Measurements from ENCODE around the gene KIAA1755.

KIAA1755 gene

DNA sequence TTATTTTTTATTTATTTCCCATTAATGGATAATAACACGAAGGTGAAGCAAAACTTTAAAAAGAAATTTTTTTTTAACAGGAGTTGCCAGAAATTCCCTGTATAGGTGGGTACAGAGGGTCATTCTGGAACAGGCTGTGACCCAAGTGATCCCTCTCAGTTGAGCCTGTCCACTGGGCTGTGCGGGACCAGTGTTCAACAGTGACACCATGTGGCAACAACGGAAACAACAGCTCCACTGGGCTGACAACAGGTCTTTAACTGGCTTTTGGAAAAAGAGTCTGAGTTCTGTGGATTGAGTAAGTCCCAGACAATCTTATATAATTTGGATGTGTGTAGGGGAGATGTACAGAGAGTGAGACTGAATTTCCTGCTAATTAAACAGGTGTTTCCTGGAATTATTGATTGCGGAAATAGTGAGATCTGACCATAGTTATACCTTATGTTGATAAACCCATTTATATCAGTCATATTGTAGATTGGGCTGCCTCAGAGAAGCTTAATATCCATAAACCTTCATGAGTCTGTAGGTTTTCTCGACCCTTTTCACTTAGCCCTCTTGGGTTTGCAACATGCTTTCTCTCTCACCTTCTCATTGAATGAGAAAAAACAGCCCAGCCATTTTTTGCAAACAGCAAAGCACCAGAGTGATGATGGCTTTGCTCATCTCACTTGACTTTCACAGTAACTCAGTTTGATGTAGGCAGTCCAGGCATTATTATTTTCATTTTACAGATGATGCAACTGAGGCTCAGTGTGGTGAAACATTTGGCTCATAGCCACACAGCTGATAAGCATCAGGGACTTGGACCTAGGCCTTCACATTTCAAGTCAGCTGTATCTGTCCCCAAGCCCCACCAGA is 17.5 kb downstream of the KIAA1755 start:
- no peaks in the 10 kb centered on the region for H3K4me1 Mint-ChIP-seq
- peaks cover 26 to 51% of the 10 kb centered on the region in 2 donors for H3K9me3 Mint-ChIP-seq
- DNase-seq, result peak in 1 of 2 donors; percentile 26

DNA sequence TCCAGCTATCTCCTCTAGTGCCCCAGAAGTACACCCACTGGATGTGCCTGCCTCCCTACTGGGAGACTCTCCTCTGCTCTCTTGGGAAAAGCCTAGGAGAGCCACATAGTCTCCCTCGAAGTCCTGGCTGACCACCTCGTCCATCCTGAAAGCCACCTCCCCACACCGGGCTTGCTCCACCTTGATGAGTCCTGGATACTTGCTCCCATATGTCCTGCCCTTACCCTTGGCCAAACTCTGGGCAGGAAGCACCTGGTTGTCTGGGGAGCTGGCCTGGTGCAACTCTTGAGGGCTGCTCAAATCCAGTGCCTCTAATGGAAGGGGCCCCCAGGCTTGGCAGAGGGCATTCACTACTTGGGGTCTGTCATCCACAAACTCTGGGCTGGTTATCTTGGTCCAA is 19.3 kb downstream of the KIAA1755 start:
- peaks cover 26 to 43% of the 10 kb centered on the region in 2 donors for H3K9me3 Mint-ChIP-seq
- peaks cover 19% of the 10 kb centered on the region for H3K27me3 Mint-ChIP-seq
- no peak overlapping the region for H3K4me3 Mint-ChIP-seq
- DNase-seq (no peak), ATAC-seq (no peak)
- no peaks in the 10 kb centered on the region for H3K4me1 Mint-ChIP-seq
- H3K27ac Mint-ChIP-seq, result no peak overlapping the region

More for the DNA sequence above, 17.5 kb downstream of the KIAA1755 start:
- ATAC-seq, result no peak
- Mint-ChIP-seq H3K4me3 (no peak overlapping the region), H3K27me3 (peaks cover 30% of the 10 kb centered on the region), H3K27ac (no peak overlapping the region)

GRCh38 chr20:38239441-38239840 is 21.1 kb downstream of the KIAA1755 start:
- peaks cover 26 to 34% of the 10 kb centered on the region in 2 donors for H3K9me3 Mint-ChIP-seq
- peaks cover 2% of the 10 kb centered on the region for H3K27me3 Mint-ChIP-seq
- H3K4me3 Mint-ChIP-seq, result no peak overlapping the region
- DNase-seq (no peak), ATAC-seq (no peak)
- H3K27ac Mint-ChIP-seq, result no peak overlapping the region
- H3K4me1 Mint-ChIP-seq, result no peaks in the 10 kb centered on the region

DNA sequence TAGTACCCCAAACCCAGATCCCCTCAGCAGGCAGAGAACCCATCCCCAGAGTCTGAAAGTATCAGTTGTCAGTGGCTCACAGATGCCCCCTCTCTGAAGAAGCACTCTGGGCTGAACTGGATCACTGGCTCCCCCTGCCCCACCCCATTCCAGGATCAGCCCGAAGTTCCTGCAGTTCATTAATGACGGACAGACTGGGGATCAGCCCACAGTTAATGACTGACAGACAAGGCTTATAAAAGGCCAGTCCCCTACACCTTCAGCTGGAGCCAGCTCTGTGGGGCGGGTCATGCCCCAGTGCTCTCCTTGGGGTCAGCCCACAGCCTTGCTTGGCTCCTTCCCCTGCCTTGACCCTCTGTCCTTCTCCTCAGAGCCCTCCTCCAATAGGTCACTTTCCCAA is 21.7 kb downstream of the KIAA1755 start:
- no peak overlapping the region for H3K27ac Mint-ChIP-seq
- no peaks in the 10 kb centered on the region for H3K27me3 Mint-ChIP-seq
- no peak overlapping the region for H3K4me3 Mint-ChIP-seq
- ATAC-seq (no peak), DNase-seq (no peak)
- H3K4me1 Mint-ChIP-seq, result no peaks in the 10 kb centered on the region
- H3K9me3 Mint-ChIP-seq, result peaks cover 21 to 28% of the 10 kb centered on the region in 2 donors

DNA sequence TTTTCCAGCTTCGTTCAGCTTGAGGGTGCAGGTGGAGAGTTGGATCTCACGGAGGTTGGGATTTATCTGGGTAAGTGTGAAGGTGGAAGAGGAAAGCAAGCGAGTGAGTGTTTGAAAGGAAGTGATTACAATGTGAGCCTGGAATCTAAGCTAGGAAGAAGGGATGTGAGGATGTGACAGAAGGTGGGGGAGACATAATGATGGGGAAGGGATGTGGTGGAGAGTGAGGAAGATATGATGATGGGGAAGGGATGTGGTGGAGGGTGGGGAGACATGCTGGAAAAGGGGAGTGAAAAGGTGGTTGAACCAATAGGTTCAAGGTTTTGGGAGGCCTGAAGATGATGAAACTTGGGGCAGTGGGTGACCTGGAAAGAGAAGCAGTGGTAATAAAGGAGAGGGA is 23.2 kb downstream of the KIAA1755 start:
- H3K4me3 Mint-ChIP-seq, result no peak overlapping the region
- H3K27ac Mint-ChIP-seq, result no peak overlapping the region
- ATAC-seq, result no peak
- no peaks in the 10 kb centered on the region for H3K4me1 Mint-ChIP-seq
- no peak for DNase-seq
- H3K9me3 Mint-ChIP-seq, result peaks cover 11 to 16% of the 10 kb centered on the region in 2 donors
- H3K27me3 Mint-ChIP-seq, result no peaks in the 10 kb centered on the region

- peaks cover 25% of the 10 kb centered on the region for H3K27me3 Mint-ChIP-seq
- ATAC-seq (no peak), DNase-seq (no peak)
- H3K27ac Mint-ChIP-seq, result no peak overlapping the region
- no peaks in the 10 kb centered on the region for H3K9me3 Mint-ChIP-seq
- H3K4me3 Mint-ChIP-seq, result no peak overlapping the region
- H3K4me1 Mint-ChIP-seq, result no peaks in the 10 kb centered on the region
These were observed 28.9 kb downstream of the KIAA1755 start for GRCh38 chr20:38231531-38232121.

DNA sequence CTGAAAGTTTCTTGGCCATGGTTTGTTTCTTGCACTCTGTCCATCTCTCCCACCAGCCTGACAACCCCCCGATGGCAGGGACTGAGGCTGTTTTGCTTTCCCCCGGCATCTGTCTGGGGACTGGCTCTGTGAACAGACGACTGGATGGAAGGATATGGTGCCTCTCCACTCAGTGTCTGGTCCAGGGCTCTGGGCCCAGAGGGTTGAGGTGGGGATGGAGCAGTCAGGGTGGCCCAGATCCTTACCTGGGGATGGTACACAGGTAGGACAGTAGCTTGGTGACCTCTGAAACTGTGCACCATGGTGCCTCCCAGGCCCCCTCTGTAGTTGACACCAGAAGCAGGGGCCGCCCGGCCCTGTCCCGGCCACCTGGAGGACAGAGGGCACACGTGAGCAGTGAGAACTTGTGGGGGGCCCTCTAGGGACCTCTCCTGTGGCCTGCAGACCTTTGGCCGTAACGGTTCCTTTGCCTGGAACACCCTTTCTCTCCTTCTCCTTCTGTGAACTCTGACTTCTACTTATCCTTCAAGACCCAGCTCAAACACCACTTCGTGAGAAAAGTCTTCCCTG is 29.5 kb downstream of the KIAA1755 start:
- no peak for DNase-seq
- no peaks in the 10 kb centered on the region for H3K9me3 Mint-ChIP-seq
- no peak for ATAC-seq
- H3K27me3 Mint-ChIP-seq, result peaks cover 25% of the 10 kb centered on the region
- no peak overlapping the region for H3K27ac Mint-ChIP-seq
- no peaks in the 10 kb centered on the region for H3K4me1 Mint-ChIP-seq
- H3K4me3 Mint-ChIP-seq, result no peak overlapping the region

DNA sequence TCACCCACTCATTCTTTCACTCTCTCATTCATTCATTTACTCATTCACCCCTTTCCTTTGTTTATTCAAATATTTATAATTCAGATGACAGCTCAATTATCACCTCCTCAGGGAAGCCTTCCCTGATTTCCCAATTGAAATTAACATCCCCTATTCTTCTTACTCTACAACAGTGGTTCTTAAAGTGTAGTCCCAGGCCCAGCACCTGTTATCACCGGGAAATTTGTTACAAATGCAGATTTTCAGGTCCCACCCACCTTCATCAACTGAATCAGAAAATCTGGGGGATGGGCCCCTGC is 30.3 kb downstream of the KIAA1755 start:
- ATAC-seq (no peak), DNase-seq (no peak)
- H3K27ac Mint-ChIP-seq, result no peak overlapping the region
- no peaks in the 10 kb centered on the region for H3K4me1 Mint-ChIP-seq
- no peak overlapping the region for H3K4me3 Mint-ChIP-seq
- H3K27me3 Mint-ChIP-seq, result peaks cover 25% of the 10 kb centered on the region
- no peaks in the 10 kb centered on the region for H3K9me3 Mint-ChIP-seq

DNA sequence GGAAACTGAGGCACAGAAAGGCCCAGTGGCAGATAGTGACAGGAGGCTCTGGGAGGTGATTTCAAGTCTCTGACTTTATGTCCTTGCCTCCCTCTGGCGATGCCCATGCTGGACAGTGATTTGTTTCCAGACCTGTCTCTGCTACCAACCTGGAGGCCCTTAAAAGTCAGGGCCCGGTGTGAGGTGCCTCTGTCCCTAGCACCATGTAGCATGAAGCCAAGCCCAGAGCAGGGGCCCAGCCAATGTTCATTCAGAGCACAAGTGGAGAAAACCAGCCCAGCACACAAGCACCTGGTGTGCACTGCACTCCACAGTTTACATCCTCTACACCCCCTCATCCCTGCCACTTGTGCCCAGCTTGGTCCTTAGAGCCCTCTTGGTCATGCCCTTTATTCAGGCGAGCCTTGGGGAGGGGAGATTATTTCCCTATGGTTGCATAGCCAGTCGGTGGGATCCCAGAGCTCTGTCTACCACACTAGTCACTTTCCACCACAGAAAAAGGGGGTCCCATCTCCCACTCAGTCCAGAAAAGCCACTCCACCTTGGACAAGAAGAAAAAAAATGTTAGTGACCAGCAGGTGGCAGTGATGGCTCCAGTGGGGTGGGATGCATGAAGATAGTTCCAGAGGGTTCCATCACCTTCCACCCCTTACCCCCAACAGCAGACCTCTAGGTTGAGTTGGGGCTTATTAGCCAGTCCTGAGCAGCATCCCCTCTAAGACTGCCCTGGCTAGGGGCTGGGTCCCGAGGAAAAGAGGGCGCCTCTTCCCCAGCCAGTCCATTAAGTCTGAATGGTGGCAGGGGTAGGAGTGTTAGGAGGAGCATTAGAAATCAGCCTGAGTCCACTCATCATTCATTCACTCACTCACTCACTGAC is 30.9 kb downstream of the KIAA1755 start:
- no peaks in the 10 kb centered on the region for H3K4me1 Mint-ChIP-seq
- ATAC-seq (no peak), DNase-seq (no peak)
- no peaks in the 10 kb centered on the region for H3K9me3 Mint-ChIP-seq
- no peak overlapping the region for H3K4me3 Mint-ChIP-seq
- H3K27ac Mint-ChIP-seq, result no peak overlapping the region
- H3K27me3 Mint-ChIP-seq, result peaks cover 25% of the 10 kb centered on the region

GRCh38 chr20:38228436-38228835 is 32.1 kb downstream of the KIAA1755 start:
- no peak overlapping the region for H3K27ac Mint-ChIP-seq
- no peaks in the 10 kb centered on the region for H3K4me1 Mint-ChIP-seq
- ATAC-seq, result no peak
- no peak overlapping the region for H3K4me3 Mint-ChIP-seq
- DNase-seq, result no peak
- H3K9me3 Mint-ChIP-seq, result no peaks in the 10 kb centered on the region
- peaks cover 25% of the 10 kb centered on the region for H3K27me3 Mint-ChIP-seq

- no peak overlapping the region for H3K4me3 Mint-ChIP-seq
- ATAC-seq (no peak), DNase-seq (no peak)
- H3K27ac Mint-ChIP-seq, result no peak overlapping the region
- H3K9me3 Mint-ChIP-seq, result no peaks in the 10 kb centered on the region
- H3K27me3 Mint-ChIP-seq, result peaks cover 25% of the 10 kb centered on the region
- no peaks in the 10 kb centered on the region for H3K4me1 Mint-ChIP-seq
These were observed 32.8 kb downstream of the KIAA1755 start for GRCh38 chr20:38227420-38228360.

DNA sequence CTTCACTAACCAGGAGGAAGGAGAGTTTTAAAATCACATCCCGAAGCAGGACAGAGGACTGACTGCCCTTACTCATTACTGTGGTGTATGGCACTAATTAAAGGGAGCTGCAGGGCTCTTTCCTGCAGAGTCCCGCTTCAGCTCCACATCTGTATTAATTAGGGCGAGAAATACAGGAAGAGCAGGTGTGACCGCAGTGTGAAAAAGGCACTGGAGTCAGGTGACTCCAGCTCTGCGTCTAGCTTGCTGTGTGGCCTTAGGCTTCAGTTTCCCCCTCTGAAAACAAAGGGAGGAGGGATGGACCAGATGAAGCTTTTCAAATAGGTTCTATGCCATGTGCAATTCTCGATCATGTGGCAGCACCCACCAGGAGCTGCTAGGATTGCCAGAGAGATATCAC is 34.0 kb downstream of the KIAA1755 start:
- no peak for DNase-seq

DNA sequence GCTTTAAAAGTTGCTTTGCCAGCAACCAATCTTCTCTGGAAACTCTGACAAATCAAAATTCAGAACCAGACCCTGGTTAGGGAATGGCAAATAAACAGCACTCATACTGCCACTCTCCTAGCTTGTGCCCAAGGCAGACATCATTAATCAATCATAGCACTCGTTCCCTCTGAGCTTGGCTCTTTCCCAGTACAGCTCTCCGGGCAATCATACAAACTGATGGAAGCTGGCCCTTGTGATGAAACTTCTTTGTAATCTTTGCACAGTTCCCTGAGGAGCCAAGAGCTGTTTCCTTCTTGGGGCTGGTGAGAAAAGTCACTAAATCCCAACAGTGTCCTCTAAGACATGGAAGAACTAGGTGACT is 34.7 kb downstream of the KIAA1755 start:
- Mint-ChIP-seq H3K4me1 (peaks cover 5% of the 10 kb centered on the region), H3K27me3 (peaks cover 19% of the 10 kb centered on the region), H3K27ac (no peak overlapping the region), H3K4me3 (no peak overlapping the region), H3K9me3 (no peaks in the 10 kb centered on the region)
- ATAC-seq (no peak), DNase-seq (no peak)

More for the DNA sequence above, 34.0 kb downstream of the KIAA1755 start:
- H3K4me3 Mint-ChIP-seq, result no peak overlapping the region
- H3K27ac Mint-ChIP-seq, result no peak overlapping the region
- no peaks in the 10 kb centered on the region for H3K9me3 Mint-ChIP-seq
- no peak for ATAC-seq
- no peaks in the 10 kb centered on the region for H3K4me1 Mint-ChIP-seq
- peaks cover 22% of the 10 kb centered on the region for H3K27me3 Mint-ChIP-seq

GRCh38 chr20:38225240-38225899 is 35.2 kb downstream of the KIAA1755 start:
- no peaks in the 10 kb centered on the region for H3K9me3 Mint-ChIP-seq
- H3K27ac Mint-ChIP-seq, result no peak overlapping the region
- ATAC-seq, result no peak
- no peak for DNase-seq
- H3K4me1 Mint-ChIP-seq, result peaks cover 7% of the 10 kb centered on the region
- H3K4me3 Mint-ChIP-seq, result no peak overlapping the region
- peaks cover 18% of the 10 kb centered on the region for H3K27me3 Mint-ChIP-seq

All from stimulated activated naive CD8-positive, alpha-beta T cell treated with anti-CD3 and anti-CD28 coated beads, Interleukin-15, amount 100 ng/mL, for 72 hours (primary cell).